Hepatocyte (in vitro differentiated cells): ENCODE data around the gene PAX5. TPM values are rescaled to one million over a fixed set of nuclear protein-coding genes. Genes with fewer than 3 reads are reported as not detected.

Experiments
- DNase-seq: peaks from one replicate; pipeline ENCODE4 v3.0.0-alpha.2; 2016; ENCODE audit warnings: low spot score
- H2AFZ ChIP-seq: fragments of 200-600 bp; sonication (generic); 2 replicates; pipeline ENCODE4 v1.6.0; 2016; ENCODE audit warnings: antibody characterized with exemption, mild to moderate bottlenecking
- H3K27ac ChIP-seq: fragments of 200-600 bp; sonication (generic); 2 replicates; pipeline ENCODE4 v1.5.1; 2016; ENCODE audit warnings: mild to moderate bottlenecking
- H3K27me3 ChIP-seq: fragments of 200-600 bp; sonication (generic); 2 replicates; pipeline ENCODE4 v1.6.1; 2016
- H3K36me3 ChIP-seq: fragments of 200-600 bp; sonication (generic); replicated peaks from 2 replicates; pipeline ENCODE4 v1.5.1; 2016; ENCODE audit warnings: low read depth; ENCODE audit not compliant: insufficient read depth
- H3K4me1 ChIP-seq: fragments of 200-600 bp; sonication (generic); 2 replicates; pipeline ENCODE4 v1.5.1; 2016; ENCODE audit warnings: mild to moderate bottlenecking, moderate library complexity; ENCODE audit not compliant: insufficient read depth
- H3K4me2 ChIP-seq: fragments of 200-600 bp; sonication (generic); 2 replicates; pipeline ENCODE4 v1.6.0; 2016
- H3K4me3 ChIP-seq: fragments of 200-600 bp; sonication (generic); 2 replicates; pipeline ENCODE4 v1.5.1; 2016; ENCODE audit warnings: mild to moderate bottlenecking
- H3K79me2 ChIP-seq: fragments of 200-600 bp; sonication (generic); 2 replicates; pipeline ENCODE4 v1.6.0; 2017; ENCODE audit warnings: mild to moderate bottlenecking
- H3K9me2 ChIP-seq: fragments of 200-600 bp; sonication (generic); replicated peaks from 2 replicates; pipeline ENCODE4 v1.6.0; 2017; ENCODE audit warnings: mild to moderate bottlenecking; ENCODE audit not compliant: insufficient read depth
- H3K9me3 ChIP-seq: fragments of 200-600 bp; sonication (generic); 2 replicates; pipeline ENCODE4 v1.5.1; 2016; ENCODE audit warnings: low read depth, mild to moderate bottlenecking
- H4K20me1 ChIP-seq: fragments of 200-600 bp; sonication (generic); 2 replicates; pipeline ENCODE4 v1.6.0; 2016; ENCODE audit warnings: mild to moderate bottlenecking; ENCODE audit not compliant: insufficient read depth, poor library complexity, severe bottlenecking
- EZH2 ChIP-seq: fragments of 200-600 bp; sonication (generic); IDR thresholded peaks from 2 replicates; pipeline ENCODE4 v1.6.1; 2016; ENCODE audit warnings: antibody characterized with exemption, mild to moderate bottlenecking, borderline replicate concordance
- EZH2phosphoT487 ChIP-seq: fragments of 200-600 bp; sonication (generic); IDR thresholded peaks from one replicate; pipeline ENCODE4 v1.6.1; 2018; ENCODE audit warnings: antibody characterized with exemption, mild to moderate bottlenecking, low read depth, moderate library complexity; ENCODE audit not compliant: unreplicated experiment, severe bottlenecking
- WGBS: methylation state at CpG from one replicate; pipeline ENCODE4 v1.1.6; 2016; ENCODE audit warnings: low lambda C conversion rate; ENCODE audit errors: missing lambda C conversion rate; 5-methylcytosine and 5-hydroxymethylcytosine counted together
- polyA plus RNA-seq: library from polyadenylated mRNA; unstranded; fragments of >200 nt; fragmentation: Nextera tagmentation; extraction: Ambion mirVana; gene quantifications from 2 replicates; pipeline ENCODE4 v1.2.1, GENCODE V29; 2016
- total RNA-seq: library from RNA; depleted of rRNA; stranded (reverse); fragments of >200 nt; gene quantifications from 2 replicates; pipeline ENCODE4 v1.2.3, GENCODE V29; 2014
- TF ChIP-seq, protein P1 (sequence below): fragments of 200-600 bp; sonication (generic); IDR thresholded peaks from 2 replicates; pipeline ENCODE4 v1.5.1; 2016; ENCODE audit warnings: antibody characterized with exemption, mild to moderate bottlenecking; ENCODE audit not compliant: poor library complexity

The PAX5 gene
- total and polyA plus RNA-seq, 2 experiments from 2014 or later, result not detected

DNA sequence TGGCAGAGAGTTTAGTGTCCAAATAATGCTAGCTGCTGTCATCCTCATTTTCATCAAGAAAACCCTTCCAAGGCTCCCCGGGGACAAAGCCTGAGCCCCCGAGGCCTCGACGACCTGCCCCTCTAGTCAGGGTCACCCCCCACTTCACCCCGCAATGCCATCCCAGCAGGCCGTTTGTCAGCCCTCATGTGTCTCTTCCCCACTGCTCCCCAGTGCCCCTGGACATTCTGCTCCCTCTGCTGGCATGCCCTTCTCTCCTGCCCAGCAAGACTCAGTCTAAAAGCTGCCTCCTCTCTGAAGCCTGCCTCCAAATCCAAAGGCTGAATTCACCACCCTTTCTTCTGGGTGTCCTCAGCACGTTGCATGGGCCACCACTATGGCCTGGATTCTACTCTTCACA is 59.3 kb downstream of the PAX5 start:
- no peak overlapping the region for H3K4me3 ChIP-seq
- no peak overlapping the region for H3K4me2 ChIP-seq
- no peaks in the 10 kb centered on the region for H3K9me3 ChIP-seq
- H4K20me1 ChIP-seq, result no peaks in the 10 kb centered on the region
- no peaks in the 10 kb centered on the region for H3K4me1 ChIP-seq
- peaks cover 14% of the 10 kb centered on the region for H3K27me3 ChIP-seq
- no peak overlapping the region for H3K27ac ChIP-seq
- no peaks in the 10 kb centered on the region for H3K36me3 ChIP-seq
- no peak for DNase-seq
- no peaks in the 10 kb centered on the region for H3K9me2 ChIP-seq
- no peak overlapping the region for H2AFZ ChIP-seq
- 79% methylated on average over 6 of the region's 7 CpGs for WGBS
- H3K79me2 ChIP-seq, result no peaks in the 10 kb centered on the region
- TF ChIP-seq EZH2phosphoT487 (no peak), EZH2 (no peak)
- TF ChIP-seq, protein P1, sequence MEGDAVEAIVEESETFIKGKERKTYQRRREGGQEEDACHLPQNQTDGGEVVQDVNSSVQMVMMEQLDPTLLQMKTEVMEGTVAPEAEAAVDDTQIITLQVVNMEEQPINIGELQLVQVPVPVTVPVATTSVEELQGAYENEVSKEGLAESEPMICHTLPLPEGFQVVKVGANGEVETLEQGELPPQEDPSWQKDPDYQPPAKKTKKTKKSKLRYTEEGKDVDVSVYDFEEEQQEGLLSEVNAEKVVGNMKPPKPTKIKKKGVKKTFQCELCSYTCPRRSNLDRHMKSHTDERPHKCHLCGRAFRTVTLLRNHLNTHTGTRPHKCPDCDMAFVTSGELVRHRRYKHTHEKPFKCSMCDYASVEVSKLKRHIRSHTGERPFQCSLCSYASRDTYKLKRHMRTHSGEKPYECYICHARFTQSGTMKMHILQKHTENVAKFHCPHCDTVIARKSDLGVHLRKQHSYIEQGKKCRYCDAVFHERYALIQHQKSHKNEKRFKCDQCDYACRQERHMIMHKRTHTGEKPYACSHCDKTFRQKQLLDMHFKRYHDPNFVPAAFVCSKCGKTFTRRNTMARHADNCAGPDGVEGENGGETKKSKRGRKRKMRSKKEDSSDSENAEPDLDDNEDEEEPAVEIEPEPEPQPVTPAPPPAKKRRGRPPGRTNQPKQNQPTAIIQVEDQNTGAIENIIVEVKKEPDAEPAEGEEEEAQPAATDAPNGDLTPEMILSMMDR, result no peak

DNA sequence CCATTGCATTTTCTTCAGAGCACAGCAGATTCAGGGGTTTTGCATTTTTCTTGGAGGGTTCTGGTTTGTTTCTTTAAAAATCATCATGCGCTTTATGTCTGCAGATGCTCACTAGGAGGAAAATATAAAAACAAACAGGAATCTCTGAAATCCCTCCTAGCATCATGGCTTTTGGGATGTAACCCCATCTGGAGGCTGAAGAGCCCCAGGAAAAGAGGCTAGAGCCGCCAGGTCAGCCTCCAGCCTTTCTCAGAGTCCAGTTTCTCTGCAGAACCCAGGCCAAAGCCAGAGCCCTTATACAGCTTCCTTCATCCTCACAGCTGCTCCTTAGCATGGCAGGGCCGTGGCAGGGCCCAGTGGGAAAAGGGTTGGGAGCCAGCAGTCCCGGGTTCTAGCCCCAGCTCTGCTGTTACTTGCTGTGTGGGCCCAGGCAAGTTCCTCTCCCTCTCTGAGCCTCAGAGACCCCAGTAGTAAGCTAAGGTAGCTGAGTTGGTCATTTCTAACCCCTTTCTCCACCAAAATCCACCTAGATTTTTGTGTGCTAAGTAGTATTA is 62.1 kb downstream of the PAX5 start:
- Histone ChIP-seq H3K36me3 (no peaks in the 10 kb centered on the region), H3K9me2 (no peaks in the 10 kb centered on the region), H3K4me2 (no peak overlapping the region), H3K9me3 (no peaks in the 10 kb centered on the region), H3K27ac (no peak overlapping the region), H4K20me1 (no peaks in the 10 kb centered on the region), H2AFZ (no peak overlapping the region), H3K4me1 (no peaks in the 10 kb centered on the region), H3K4me3 (no peak overlapping the region), H3K27me3 (peaks cover 9% of the 10 kb centered on the region), H3K79me2 (no peaks in the 10 kb centered on the region)
- no peak for TF ChIP-seq EZH2phosphoT487
- TF ChIP-seq, protein P1, result no peak
- TF ChIP-seq EZH2, result no peak
- DNase-seq, result no peak
- 64% methylated on average over 4 of the region's 4 CpGs for WGBS

DNA sequence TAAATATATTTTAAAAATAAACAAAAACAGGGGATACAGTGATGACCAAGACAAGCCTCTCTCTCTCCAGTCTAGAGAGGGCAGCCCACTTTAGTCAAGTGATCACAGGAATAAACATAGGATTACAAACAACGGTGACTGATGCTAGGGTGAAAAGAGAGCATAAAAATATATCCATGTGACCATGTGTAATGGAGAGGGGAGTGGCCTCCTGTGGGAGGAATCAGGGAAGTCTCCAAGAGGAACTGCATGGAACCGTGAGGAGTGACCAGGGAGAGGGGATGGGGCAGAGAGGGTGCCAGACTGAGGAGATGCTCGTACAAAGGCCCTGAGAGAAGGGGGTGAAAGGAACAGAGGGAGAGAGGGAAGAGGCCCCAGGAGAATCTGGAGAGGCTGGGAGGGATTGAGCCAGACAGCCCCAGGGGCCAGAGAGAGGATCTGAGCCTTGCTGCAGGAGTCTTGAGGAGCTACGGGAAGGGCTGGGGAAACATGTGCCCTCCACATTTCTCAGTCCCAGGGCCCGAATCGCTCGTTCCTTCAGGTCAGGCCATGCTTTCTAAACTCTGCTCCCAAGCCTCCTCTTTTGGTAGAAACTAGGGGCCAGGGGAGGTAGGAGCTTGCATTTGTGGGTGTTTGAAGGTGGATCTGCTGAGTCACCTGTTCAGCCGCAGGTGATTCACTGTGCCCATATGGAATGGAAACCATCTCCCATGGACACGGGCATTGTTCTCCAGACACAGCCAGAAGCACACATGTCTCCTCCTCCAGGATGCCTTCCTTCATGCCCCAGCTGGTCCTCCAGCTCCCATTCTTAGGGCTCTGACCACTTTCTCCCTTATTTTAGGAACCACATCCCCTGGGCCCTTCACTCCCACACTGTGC is 63.8 kb downstream of the PAX5 start:
- H3K27me3 ChIP-seq, result no peaks in the 10 kb centered on the region
- H3K4me3 ChIP-seq, result no peak overlapping the region
- H3K36me3 ChIP-seq, result no peaks in the 10 kb centered on the region
- no peaks in the 10 kb centered on the region for H3K79me2 ChIP-seq
- no peak overlapping the region for H3K4me2 ChIP-seq
- no peaks in the 10 kb centered on the region for H4K20me1 ChIP-seq
- WGBS, result 68% methylated on average over 9 of the region's 9 CpGs
- DNase-seq, result no peak
- H3K9me3 ChIP-seq, result no peaks in the 10 kb centered on the region
- no peak overlapping the region for H2AFZ ChIP-seq
- no peak for TF ChIP-seq EZH2
- no peak for TF ChIP-seq EZH2phosphoT487
- TF ChIP-seq, protein P1, result no peak
- H3K9me2 ChIP-seq, result no peaks in the 10 kb centered on the region
- H3K4me1 ChIP-seq, result no peaks in the 10 kb centered on the region
- H3K27ac ChIP-seq, result no peak overlapping the region
